H1 (cell line): ENCODE measurements around the gene GPR150. TPM values are rescaled to one million over a fixed set of nuclear protein-coding genes. Genes with fewer than 3 reads are reported as not detected.

Source experiments
- CEBPB ChIP-seq: IDR thresholded peaks from 2 replicates; pipeline ENCODE4 v1.6.1; 2012; ENCODE audit warnings: low read depth, low read length
- TEAD4 ChIP-seq: IDR thresholded peaks from 2 replicates; pipeline ENCODE4 v1.6.1; 2012; ENCODE audit warnings: low read depth, low read length, inconsistent platforms, mixed read lengths
- YY1 ChIP-seq: IDR thresholded peaks from 2 replicates; pipeline ENCODE4 v1.6.1; 2011; ENCODE audit warnings: low read depth, mild to moderate bottlenecking, low read length
- polyA plus RNA-seq, 7 experiments: library from polyadenylated mRNA; depleted of rRNA in 3 of 7; stranded (reverse) in 5 of 7; unstranded in 2 of 7; fragments of >200 nt in 5 of 7; fragments of 200-250 nt in 2 of 7; gene quantifications; 1 replicate in 5 of 7; 2 replicates in 1 of 7; 4 replicates in 1 of 7; pipeline versions ENCODE4 v1.2.1 to v1.2.3, GENCODE V29; 2011 to 2013; ENCODE audit warnings: missing spikeins in 2 of 7, mixed read lengths in 2 of 7
- total RNA-seq: library from RNA; stranded (reverse); fragmentation: NEBNext Ultra II Directional; extraction: Animal tissue kit (Norgen Biotek cat#: 25700); gene quantifications from 2 replicates; pipeline ENCODE4 v1.2.1, GENCODE V29; 2021

Gene GPR150
- total and polyA plus RNA-seq, 2 of the 8 experiments (the other 6 are each of a cell fraction or from before 2014, with no cell fraction given): 0.14 TPM; not detected in 1

DNA sequence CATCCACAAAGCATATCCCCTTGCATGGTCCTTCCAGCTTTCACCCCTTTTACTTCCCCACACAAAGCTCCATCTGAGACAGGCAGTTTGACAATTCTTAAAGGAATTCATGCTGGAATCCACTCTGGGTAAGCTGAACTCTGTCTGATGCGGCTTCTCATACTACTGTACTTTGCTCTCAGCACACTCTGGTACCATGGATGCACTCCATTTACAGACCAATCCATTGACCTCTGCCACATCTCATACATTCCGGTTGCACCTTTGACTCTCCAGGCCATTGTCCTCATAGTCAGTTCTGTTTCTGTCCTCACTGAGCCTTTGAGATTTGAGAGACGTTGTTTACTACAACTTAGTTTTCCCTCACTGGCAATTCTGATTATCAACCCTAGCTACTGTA lies 50.7 kb downstream of the GPR150 start (continued):
- no peak for TF ChIP-seq TEAD4
- no peak for TF ChIP-seq CEBPB
- no peak for TF ChIP-seq YY1

Other genes starting within 250 kb of the GPR150 start
- gene FAM81B, start 228.7 kb upstream of the GPR150 start, total RNA-seq: not detected in 2 replicates
- not detected in 2 replicates for gene FAM81B, start 228.7 kb upstream of the GPR150 start, polyA plus RNA-seq (2011; rRNA removed)
- gene SKIC3, start 65.1 kb upstream of the GPR150 start, total RNA-seq: 46.5 and 53.7 TPM in 2 replicates
- gene SKIC3, start 65.1 kb upstream of the GPR150 start, polyA plus RNA-seq (2011; rRNA removed): 8.1 and 13.7 TPM in 2 replicates
- 12.8 and 14.1 TPM in 2 replicates for gene ARSK, start 65.0 kb upstream of the GPR150 start, total RNA-seq
- 6.1 and 8.4 TPM in 2 replicates for gene ARSK, start 65.0 kb upstream of the GPR150 start, polyA plus RNA-seq (2011; rRNA removed)
- gene RFESD, start 26.7 kb downstream of the GPR150 start, total RNA-seq: 2.0 and 4.3 TPM in 2 replicates
- gene RFESD, start 26.7 kb downstream of the GPR150 start, polyA plus RNA-seq (2011; rRNA removed): 1.0 and 1.7 TPM in 2 replicates
- gene SPATA9, start 62.9 kb downstream of the GPR150 start, total RNA-seq: not detected in 2 replicates
- not detected in 2 replicates for gene SPATA9, start 62.9 kb downstream of the GPR150 start, polyA plus RNA-seq (2011; rRNA removed)
- 8.2 and 11.5 TPM in 2 replicates for gene RHOBTB3, start 111.2 kb downstream of the GPR150 start, total RNA-seq
- 16.1 and 17.5 TPM in 2 replicates for gene RHOBTB3, start 111.2 kb downstream of the GPR150 start, polyA plus RNA-seq (2011; rRNA removed)
- 21.6 and 22.9 TPM in 2 replicates for gene GLRX, start 202.6 kb downstream of the GPR150 start, total RNA-seq
- gene GLRX, start 202.6 kb downstream of the GPR150 start, polyA plus RNA-seq (2011; rRNA removed): 13.2 and 31.2 TPM in 2 replicates